Ovary (tissue), 3 donors: ENCODE data around the gene CORO1A.

Experiments used
- CTCF ChIP-seq, 3 donors: fragments of 450-650 bp in 2 of 3; fragments of 200-600 bp in 1 of 3; IDR thresholded peaks; one replicate each; pipeline versions ENCODE4 v1.5.1 to v1.8.0; 2016 to 2022; ENCODE audit warnings: antibody characterized with exemption in 3 of 3, mild to moderate bottlenecking in 1 of 3
- EP300 ChIP-seq: sonication (generic); formaldehyde crosslinking; IDR thresholded peaks from one replicate; pipeline ENCODE4 v1.6.1; 2017; ENCODE audit warnings: antibody characterized with exemption
- POLR2A ChIP-seq: fragments of 450-650 bp; IDR thresholded peaks from one replicate; pipeline ENCODE4 v1.6.1; 2017; ENCODE audit warnings: antibody characterized with exemption, mild to moderate bottlenecking, moderate library complexity
- donor health status: DM: no; HTN: no; CAD: no.

- TF ChIP-seq POLR2A = no peak
- TF ChIP-seq CTCF (IDR thresholded peaks at IDR 0.05) = no peak
- no peak for TF ChIP-seq EP300
These were observed 38.5 kb upstream of the CORO1A start for GRCh38 chr16:30144917-30145316.
